GM19455 (cell line): ENCODE data around the gene STARD7.
"Not testable (repeated sequence)": the region's sequence is repeated elsewhere in the genome, so short reads cannot be mapped to it uniquely, and the experiment has no call there.

Experiments
- ATAC-seq: cut with Tn5 transposase; IDR thresholded peaks from one replicate; pipeline ENCODE4 v1.9.1; 2021; ENCODE audit not compliant: unreplicated experiment

Gene STARD7

DNA sequence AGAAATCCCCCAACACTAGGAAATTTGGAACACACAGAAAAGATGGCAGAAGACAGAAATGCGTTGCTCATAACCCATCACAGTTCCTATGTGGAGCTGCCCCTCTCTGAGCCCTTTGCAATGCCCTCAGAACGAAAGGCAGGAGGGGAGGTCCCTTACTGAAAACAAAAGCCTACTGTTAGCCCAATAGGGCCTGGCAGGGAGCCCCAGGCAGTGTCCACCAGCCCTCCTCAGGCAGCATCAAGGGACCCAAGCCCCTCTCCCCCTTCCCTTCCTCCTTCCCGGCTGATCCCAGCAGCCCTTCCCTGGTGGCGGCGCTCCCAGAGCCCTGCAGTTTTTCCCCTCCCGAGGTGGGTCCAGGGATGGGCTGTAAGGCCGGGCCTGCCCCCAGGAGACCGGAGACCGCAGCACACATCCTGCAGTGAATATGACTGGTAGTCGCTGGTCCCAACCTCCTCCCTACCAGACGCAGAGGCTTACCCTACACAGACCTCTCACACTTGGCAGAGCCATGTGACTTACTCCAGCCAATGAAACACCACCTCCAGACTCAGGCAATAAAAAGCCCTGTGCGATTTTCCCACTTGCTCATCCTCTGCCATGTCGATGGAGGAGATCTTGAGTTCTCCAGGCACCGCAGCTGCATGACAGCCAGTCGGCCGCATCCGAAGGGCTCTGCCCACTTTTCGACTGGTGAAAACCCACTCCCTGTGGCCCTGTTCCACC is 44.0 kb downstream of the STARD7 start:
- peak; percentile 79 for ATAC-seq

DNA sequence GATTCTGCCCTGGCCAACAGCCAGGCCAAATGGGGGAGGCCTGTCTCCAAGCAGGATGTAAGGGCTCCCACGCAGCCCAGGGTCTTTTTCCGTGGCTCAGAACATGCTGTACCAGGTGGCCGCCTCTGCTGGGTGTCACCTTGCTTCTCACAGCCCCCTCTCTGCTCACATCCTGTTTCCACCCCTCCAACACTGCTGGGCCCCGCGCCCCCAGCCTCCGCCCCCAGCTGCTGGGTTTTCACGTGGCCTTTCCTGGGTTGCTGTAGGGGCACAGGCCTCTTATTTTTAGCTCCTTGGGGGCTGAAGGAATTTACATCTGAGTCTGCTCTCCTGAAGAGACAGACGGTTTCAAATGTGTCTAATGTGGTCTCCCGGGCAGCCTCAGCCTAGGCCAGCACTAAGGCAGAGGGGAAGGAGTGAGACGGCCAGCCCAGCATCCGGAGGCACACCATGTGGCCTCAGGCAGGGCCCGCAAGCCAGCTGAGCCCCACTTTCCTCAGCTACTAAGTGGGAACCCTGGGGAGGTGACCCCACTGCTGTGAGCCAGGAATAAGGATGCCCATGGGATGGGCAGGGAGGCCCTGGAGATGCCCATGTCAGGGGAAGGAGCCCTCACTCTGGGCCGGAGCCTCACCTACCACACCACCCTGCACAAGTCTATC is 44.7 kb downstream of the STARD7 start:
- ATAC-seq: peak; percentile 52

DNA sequence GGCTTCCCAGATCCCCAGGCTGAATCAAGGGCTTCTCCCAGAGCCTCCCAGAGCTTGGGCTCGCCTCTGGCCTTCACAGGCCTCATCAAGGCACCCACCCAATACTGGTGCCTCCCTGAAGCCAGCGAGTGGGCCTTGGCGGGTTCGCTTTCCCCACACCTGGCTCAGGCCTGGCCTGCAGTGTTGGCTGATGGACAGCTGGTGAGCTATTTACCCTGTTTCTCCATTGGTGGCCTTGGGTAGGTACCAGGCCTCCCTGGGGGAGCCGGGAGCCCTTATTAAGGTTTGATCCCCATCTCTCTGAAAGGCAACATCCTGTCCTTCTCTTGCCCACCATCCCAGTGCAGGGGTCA is 45.2 kb downstream of the STARD7 start:
- ATAC-seq: peak; percentile 11

DNA sequence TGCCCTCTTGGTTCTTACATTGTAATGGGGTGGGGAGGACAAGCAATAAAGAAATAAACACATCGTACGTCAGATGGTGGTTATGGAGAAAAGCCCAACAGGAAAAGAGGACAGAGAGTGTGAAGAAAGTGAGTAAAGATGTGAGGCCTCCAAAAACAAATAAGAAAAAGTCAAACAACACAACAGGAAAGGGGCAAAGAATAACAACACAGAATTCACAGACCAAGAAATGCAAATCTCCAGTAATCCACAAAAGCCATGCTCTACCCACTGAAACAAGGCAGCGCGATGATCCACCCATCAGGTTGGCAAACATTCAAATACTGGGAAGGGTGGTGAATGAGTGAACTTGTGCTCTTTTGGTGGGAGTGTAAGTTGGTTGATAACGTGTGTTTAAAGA is 46.7 kb downstream of the STARD7 start:
- no peak for ATAC-seq

DNA sequence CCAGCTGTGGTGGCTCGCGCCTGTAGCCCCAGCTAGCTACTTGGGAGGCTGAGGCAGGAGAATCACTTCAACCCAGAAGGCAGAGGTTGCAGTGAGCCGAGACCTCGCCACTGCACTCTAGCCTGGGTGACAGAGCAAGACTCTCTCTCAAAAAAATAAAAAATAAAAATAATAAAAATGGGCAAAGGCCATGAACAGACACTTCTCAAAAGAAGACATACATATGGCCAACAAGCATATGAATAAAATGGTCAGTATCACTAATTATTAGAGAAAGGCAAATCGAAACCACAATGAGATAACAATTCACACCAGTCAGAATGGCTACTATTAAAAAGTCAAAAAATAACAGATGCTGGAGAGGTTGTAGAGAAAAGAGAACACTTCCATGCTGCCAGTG is 48.3 kb downstream of the STARD7 start:
- ATAC-seq: not testable (repeated sequence)

DNA sequence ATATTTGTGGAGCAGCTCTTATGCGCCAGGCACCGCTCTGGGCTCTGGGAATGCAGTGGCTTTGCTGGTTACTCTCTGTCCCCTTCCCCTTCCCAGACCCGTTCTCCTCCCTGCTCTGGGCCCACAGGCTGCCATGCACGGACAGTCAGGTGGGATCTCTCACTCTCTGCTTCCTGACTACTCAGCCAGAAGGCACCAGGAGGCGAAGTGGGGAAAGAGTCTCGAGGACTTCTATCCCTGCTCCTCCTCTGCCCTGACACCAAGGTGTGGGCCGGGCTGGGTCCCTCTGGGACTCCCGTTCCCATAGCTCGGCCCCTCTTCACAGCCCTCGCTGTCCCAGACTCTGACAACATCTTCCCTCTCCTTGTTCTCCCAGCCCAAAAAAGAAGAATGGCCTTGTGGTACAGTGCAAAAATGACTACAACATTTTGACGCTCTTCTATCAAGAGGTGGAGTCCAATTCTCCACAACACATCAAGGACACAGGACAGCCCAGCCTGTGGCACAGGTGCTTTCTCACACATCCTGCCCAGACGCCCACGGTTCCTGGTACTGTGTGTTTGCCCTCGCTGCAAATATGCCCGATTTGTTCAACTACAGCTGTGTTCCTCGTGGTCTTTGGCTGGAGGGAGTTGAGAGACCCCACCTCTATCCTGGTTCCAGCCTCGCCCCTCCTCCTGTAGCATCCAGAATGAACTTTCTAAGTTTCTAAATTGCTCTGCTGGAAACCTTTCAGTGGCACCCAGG is 49.4 kb downstream of the STARD7 start:
- no peak for ATAC-seq

DNA sequence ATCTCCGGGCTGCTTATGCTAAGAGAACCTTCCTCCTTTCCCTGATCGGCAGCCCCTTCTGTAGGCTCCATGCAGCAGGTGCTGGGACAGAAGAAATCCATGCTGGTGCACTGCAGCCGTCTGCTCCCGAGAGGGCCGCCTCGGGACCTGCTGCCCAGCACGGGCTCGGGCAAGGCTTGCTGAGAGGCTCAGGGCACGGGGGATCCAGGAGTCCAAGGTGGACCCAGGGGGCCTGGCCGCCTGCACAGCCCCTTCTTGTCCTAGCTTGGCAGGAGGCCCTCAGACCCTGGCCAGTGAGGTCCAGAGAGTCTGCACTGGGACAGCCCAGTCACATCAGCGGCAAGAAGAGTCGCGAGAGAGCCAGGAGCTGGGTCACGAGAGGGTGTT is 50.1 kb downstream of the STARD7 start:
- no peak for ATAC-seq

DNA sequence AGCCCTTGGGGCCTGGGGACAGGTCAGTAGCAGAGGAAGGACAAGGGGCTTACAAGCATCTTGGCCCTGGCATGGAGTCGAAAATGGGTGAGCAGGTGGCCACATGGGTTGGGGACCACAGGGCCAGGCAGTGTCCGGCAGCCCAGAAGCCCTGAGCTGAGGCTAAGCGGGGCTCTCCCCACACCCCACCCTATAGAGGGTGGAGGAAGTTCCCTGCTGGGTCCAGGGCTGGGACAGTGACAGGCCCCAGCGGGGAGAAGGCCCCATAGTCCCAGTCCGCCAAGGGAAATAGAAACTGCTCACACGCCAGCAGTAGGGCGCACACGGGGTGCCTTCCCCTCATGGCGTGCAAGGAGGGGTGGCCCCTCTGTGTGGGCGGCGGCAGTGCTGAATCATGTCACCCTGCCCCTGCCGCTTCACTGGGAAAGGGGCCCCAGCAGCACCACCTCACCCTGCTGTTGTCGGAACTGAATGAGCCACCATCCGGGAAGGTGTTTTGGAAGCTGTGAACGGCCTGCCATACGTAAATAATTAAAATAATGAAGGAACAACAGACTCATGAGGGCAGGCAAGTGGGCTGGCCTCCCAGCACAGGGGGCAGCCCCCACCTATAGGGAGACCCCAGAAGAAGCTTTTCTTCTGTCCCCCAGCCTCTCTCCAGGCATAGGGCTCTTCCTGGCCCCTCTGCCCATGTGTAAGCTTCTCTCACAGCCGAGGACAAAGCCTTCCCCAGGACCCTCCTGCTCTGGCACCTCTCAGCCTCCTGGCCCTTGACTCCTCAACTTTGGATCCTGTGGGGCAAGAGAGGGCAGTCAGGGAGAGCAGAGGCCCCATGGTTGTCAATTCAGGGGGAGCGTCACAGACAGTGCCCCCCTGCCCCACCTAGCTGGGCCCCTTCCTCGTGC is 50.7 kb downstream of the STARD7 start:
- ATAC-seq: peak; percentile 55

DNA sequence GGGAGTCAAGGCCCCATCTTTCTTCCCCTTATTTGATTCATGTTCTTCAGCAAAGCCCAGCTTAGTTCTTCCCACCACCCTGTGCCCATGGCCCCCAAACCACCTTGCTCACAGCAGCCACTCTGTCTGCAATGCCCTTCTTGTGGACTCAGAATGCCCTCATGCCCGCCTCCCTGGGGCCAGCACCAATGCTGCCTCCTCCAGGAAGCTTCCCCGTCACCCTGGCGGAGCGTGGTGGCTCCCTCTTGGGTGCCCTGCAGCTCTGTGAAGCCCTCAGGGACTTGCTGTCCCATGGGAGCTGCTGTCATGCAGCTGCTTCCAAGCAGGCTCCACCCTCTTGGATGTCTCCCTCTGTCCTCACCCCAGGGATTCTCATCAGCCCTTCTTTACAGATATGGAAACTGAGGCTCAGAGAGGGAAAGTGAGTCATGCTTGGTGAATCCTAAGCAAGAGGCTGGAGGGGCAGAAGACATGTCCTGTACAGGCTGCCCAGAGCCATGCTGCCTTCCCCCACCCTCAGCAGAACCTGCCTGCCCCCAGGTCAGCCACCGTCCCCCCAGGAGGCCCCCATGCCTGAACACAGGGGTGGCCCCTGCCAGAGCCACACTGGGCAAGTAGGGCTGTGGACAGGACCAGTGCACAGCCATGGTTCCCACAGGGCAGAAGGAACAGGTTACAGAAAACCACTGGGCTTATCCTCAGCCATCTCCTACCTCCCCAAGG is 51.5 kb downstream of the STARD7 start:
- no peak for ATAC-seq

DNA sequence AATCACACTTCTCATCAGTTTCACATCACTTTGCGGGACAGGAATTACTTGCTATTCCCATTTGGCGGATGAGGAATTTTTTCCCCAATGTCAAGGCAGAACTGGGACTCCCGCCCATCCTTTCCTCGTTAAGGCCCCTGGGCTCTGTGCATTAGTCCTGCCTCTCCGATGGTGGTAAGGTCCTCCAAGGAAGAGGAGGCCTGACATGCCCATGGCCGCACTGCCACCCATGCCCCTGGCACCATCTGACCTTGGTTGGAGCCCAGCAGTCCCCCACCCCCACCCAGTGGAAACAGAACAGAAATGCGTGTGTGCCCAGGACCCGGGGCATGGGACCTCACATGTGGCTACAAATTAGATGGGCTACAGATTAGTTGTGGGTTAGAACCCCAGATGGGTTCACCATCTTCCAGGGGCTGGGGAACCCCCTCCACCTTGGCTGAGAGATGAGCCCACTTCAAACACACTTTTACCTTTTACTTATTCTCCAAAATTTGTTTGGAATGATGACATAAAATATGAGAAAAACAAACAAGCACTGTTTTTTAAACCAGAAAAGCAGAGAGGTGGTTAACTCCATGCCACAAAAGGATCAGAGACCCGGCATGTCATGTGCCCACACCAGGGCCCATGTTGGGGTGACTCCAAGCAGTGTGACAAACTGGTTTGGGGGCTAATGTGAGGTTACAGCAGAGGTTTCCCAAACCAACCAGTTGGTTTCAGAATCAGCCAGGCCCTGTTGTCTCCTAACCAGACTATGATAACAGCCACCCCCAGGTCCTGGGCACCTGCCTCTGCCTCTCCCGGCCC is 52.4 kb downstream of the STARD7 start:
- ATAC-seq: no peak

DNA sequence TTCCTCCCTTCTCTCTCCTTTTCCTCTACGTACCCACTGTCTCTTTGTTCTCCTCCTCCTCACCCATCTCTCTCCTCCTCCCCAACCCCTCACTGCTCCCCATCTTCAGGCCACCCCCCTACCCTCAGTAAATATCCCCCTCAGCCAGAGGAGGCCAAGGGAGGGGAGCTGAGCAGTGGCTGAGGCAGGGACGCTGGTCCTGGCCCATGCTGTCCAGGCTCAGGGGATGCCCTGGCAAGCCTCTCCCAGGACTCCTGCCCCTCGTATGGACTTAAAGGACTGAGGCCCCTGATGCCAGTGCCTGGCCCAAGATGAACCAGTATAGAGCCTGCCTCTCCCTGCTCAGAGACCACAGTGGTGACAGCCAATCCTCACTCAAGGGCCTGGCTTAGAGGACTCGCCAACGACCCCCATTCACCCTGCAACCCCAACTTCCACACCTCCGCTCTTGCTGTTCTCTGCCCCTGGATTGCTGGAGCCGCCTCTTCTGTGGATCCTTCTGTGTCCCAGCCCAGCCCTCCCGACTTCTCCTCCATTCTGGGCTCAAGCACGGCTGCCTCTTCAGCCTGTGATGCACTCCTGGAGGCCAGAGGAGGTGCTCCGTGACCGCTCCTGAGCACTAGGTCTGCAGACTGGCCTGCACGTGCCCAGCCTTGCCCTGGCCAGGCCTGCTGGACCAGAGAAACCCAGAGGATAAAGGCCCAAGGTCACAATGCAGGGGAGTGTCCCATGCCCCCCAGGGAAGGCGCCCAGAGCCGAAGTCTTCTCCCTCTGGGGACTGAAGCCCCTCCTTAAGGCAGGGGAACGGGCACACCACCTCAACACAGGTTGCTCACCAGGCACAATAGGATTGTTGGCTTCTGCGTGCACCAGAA is 53.9 kb downstream of the STARD7 start:
- no peak for ATAC-seq

DNA sequence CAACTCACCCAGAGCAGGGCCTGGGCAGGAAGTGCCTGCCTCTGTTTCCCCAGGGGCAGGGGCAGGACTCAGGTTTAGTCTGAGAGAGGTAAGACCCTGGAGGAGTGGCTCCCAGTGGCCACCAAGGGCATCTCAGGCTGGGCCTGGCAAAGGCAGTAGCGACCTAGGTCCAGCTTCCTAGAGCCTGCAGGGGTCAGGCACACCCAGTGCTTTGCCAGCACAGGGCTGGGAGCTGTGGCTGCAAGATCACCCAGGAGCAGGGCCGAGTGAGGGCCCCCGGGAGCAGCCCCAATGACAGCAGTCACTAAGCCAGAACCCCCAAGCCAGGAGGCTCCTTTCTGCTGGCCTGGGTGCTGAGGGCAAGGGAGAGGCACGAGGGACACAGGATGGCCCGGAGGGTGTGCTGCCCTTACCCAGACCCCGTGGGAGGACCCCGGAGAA is 54.6 kb downstream of the STARD7 start:
- ATAC-seq: no peak

DNA sequence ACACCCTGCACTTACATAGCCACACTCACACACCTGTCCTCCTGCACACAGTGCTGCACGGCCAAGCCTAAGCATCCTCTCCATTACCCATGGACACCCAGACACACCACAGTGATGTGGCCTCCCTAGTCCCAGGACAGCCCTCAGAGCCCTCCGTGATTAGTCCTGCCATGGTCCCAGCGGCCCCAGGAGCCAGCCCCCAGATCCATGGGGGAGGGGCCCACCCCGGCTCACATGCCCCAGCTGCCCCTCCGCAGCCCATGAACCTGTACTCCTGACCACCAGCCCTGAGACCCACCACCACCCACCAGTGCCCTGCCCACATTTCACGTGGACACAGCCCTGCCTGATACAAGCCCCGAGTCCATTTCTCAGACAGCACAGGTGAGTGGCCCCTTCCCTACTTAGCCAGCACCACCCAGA is 55.3 kb downstream of the STARD7 start:
- ATAC-seq: no peak

DNA sequence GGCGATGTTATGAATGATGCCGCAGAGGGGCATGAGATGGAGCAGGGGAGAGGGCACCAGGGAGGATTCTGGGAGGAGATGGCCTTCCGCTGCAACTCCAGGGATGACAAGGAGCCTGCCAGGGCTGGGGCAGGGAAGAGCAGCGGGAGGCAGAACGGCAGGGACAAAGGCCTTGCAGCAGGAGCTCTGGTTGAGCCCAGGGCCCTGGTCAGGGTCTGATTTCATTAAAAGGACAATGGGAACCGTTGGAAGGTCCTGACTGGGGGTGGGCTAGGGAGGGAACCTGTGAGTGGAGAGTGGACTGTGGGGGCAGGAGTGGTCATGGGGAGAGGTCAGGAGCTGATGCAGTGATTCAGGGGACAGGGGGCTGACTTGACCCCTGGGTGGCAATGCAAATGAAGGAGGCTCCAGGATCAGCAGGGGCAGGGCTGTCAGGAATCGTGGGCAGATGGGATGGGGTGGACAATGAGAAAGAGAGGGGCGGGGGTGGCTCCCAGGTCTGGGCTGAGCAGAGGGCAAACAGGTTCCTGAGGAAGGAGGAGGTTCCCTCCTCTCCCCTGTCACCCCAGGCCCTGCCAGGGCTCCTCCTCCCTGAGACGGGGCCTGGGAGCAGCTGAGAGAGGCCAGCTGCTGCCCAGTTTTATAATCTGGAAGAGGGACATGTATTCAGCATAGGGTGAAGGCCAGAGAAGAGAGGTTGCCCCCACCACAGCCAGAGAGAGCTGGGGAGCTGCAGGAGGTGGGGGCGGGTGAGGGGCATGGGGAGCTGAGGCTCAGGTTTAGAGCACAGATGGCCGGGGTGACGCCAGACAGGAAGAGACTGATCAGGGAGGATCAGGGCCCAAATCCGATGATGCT is 56.1 kb downstream of the STARD7 start:
- no peak for ATAC-seq

DNA sequence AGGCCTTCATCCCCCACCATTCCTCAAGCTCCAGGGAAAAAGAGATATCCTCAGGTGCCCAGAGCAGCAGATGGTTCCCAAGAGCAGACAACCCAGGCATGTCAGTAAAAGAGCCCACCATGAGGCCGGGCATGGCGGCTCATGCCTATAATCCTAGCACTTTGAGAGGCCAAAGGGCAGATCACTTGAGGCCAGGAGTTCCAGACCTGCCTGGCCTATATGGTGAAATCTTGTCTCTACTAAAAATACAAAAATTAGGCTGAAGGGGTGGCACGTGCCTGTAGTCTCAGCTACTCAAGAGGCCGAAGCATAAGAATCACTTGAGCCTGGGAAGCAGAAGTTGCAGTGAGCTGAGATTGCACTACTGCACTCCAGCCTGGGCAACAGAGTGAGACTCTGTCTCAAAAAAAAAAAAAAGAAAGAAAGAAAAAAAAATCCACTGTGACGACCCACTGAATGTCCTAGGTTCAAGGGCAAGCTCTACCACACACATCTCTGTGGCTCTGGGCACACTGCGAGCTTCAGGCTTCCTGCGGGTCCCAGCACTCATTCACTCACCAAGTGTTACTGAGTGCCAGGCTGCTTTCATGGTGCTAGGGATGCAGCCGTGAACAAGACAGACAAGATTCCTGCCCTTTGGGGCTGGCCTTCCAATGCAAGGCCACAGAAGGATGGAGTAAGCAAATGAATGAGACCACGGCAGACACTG is 56.9 kb downstream of the STARD7 start:
- no peak for ATAC-seq

DNA sequence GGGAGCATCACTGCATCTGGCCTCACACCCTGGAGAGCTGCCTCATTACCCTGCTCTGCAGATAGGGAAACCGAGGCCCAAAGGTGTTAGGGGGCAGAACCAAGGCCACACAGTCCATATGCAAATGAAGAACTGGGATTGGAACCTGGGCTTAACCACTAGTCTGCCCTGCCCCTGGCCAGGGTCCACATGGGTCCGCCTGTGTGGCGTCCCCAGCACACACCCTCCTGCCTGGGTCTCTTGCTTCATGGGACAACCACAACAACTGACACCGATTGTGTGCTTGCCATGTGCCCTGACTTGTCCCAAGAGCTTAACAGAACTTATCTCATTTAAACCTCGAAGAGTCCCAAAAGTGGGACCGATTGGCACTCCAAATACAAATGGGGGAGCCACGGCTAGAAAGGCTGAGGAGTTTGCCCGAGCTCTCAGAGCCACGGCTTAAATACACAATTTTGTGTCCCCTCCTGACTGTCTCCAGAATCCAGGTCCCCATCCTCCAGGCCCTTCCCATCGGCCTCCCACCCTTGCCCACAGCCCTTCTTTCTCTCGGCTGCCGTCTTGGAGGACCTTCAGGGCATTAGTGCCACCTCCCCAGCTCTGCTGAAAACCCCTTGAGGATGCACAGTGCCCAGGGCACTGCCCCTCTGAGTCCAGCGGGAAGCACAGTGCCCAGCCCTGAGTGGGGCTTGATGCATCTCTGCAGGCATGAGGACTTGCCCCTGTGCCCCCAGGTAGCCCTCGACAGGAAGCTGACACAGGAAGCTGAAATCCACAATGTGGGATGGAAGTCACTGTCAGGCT is 57.6 kb downstream of the STARD7 start:
- ATAC-seq: no peak
